ENCODE measurements around the gene TLCD5.

TLCD5 gene

GRCh38 chr11:120338107-120338933 is 13.2 kb downstream of the TLCD5 start:
- no peak for DNase-seq
- no peak for ATAC-seq
- Mint-ChIP-seq H3K4me1 (peaks cover 41% of the 10 kb centered on the region), H3K27me3 (peaks cover 62% of the 10 kb centered on the region), H3K4me3 (peak overlapping the region; percentile 90), H3K9me3 (peaks cover 9% of the 10 kb centered on the region), H3K36me3 (ENCODE audit: low read depth) (peaks cover 6% of the 10 kb centered on the region), H3K27ac (no peak overlapping the region)

DNA sequence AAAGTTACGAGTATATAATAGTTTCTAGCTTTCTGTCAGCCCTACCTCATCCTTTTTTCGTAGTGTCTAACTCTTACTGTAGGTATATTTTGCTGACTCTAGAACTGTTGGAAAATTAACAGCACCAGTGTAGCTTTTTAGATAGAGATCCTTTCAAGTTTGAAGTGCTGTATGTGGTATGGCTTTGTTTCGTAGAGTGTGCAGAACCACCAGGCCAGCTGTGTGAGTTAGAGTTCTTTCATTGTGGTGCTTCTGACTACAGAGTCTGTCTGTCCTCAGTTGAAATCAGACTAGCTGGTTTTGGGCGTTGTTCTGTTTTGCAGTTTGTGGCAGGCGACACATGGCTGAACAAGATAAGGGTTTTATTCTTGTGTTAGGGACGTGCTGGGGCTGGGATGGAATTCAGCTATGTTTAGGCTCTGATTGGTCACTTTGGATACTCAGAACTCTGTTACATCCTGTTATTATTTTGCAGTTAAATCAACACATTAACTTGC is 14.3 kb downstream of the TLCD5 start:
- peaks cover 9% of the 10 kb centered on the region for H3K9me3 Mint-ChIP-seq
- peaks cover 50% of the 10 kb centered on the region for H3K4me1 Mint-ChIP-seq
- H3K4me3 Mint-ChIP-seq: no peak overlapping the region
- H3K27ac Mint-ChIP-seq: no peak overlapping the region
- peaks cover 69% of the 10 kb centered on the region for H3K27me3 Mint-ChIP-seq
- H3K36me3 Mint-ChIP-seq (ENCODE audit: low read depth): peaks cover 9% of the 10 kb centered on the region
- ATAC-seq: no peak
- no peak for DNase-seq

DNA sequence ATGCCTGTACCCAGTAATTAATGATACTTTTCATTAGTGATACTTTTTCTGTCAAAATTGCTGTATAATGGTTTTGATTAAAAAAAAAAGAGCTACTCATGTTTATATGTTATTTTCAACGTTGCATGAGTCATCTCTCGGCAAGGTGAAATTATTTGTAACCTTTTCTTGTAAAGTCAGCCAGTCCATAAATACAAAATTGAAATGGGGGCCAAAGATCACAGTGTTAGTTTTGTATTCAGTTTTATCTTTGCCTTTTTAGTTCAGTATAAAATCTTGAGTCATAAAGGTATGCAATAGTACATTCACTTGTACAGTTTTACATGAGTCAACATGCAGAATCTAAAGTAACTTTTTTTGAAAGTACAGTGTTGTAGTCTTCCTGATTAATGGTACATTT is 15.4 kb downstream of the TLCD5 start:
- peaks cover 69% of the 10 kb centered on the region for H3K27me3 Mint-ChIP-seq
- peaks cover 9% of the 10 kb centered on the region for H3K36me3 Mint-ChIP-seq (ENCODE audit: low read depth)
- H3K4me1 Mint-ChIP-seq: peaks cover 55% of the 10 kb centered on the region
- no peak overlapping the region for H3K27ac Mint-ChIP-seq
- ATAC-seq (no peak), DNase-seq (no peak)
- H3K4me3 Mint-ChIP-seq: no peak overlapping the region
- H3K9me3 Mint-ChIP-seq: peaks cover 9% of the 10 kb centered on the region

DNA sequence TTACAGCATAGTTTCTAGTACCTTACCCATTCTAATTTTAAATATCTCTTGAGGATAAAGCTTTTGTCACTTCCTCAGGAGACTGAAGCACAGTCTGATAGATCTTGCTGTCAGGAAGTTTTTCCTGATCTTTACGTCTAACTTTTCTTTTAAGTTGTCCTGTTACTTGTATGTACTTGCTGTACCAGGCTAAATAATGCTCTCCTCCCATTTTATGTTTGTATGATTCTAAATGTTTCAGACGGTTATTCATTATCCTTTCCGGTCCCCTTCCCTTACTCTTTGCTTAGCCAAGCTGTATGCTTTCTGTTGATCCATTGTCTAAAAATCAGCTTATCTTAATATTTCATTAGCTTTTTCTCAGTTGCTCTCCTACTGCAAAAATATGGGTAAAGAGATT is 17.1 kb downstream of the TLCD5 start:
- DNase-seq (no peak), ATAC-seq (no peak)
- H3K27me3 Mint-ChIP-seq: peaks cover 78% of the 10 kb centered on the region
- H3K36me3 Mint-ChIP-seq (ENCODE audit: low read depth): peaks cover 7% of the 10 kb centered on the region
- no peak overlapping the region for H3K27ac Mint-ChIP-seq
- H3K4me1 Mint-ChIP-seq: peaks cover 58% of the 10 kb centered on the region
- H3K9me3 Mint-ChIP-seq: peaks cover 9% of the 10 kb centered on the region
- no peak overlapping the region for H3K4me3 Mint-ChIP-seq

- Mint-ChIP-seq H3K4me1 (peaks cover 54% of the 10 kb centered on the region), H3K27me3 (peaks cover 78% of the 10 kb centered on the region), H3K36me3 (ENCODE audit: low read depth) (peaks cover 7% of the 10 kb centered on the region), H3K9me3 (peaks cover 9% of the 10 kb centered on the region), H3K4me3 (no peak overlapping the region), H3K27ac (no peak overlapping the region)
- ATAC-seq (no peak), DNase-seq (no peak)
These were observed 17.6 kb downstream of the TLCD5 start for GRCh38 chr11:120342678-120343077.

GRCh38 chr11:120343429-120343828 is 18.3 kb downstream of the TLCD5 start:
- DNase-seq: no peak
- Mint-ChIP-seq H3K9me3 (peaks cover 9% of the 10 kb centered on the region), H3K4me1 (peaks cover 48% of the 10 kb centered on the region), H3K4me3 (no peak overlapping the region), H3K27me3 (peaks cover 75% of the 10 kb centered on the region), H3K36me3 (ENCODE audit: low read depth) (peaks cover 7% of the 10 kb centered on the region), H3K27ac (no peak overlapping the region)
- ATAC-seq: no peak

GRCh38 chr11:120344302-120345004 is 19.4 kb downstream of the TLCD5 start:
- peaks cover 7% of the 10 kb centered on the region for H3K36me3 Mint-ChIP-seq (ENCODE audit: low read depth)
- H3K27ac Mint-ChIP-seq: peak overlapping the region; percentile 79
- H3K4me1 Mint-ChIP-seq: peaks cover 42% of the 10 kb centered on the region
- H3K9me3 Mint-ChIP-seq: peaks cover 9% of the 10 kb centered on the region
- DNase-seq: peak; percentile 48
- peak; percentile 92 for ATAC-seq
- peaks cover 74% of the 10 kb centered on the region for H3K27me3 Mint-ChIP-seq
- peak overlapping the region; percentile 47 for H3K4me3 Mint-ChIP-seq

DNA sequence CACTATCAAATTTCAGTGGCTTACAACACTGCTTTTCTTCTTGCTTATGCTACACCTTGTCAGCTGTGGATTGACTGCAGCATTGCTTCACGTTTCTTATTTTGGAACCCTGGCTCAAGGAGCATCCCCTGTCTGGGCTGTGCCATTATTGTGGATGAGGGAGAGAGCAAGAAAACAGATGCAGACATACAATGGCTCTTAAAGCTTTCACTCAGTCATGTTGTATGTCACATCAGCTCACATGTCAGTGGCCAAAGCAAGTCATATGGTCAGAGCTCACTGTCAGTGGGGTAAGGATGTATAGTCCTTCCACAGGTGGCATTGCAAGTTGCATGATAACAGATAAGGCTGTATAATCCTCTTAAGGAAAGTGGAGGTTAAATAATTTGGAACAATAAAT is 21.1 kb downstream of the TLCD5 start:
- H3K27ac Mint-ChIP-seq: no peak overlapping the region
- peaks cover 72% of the 10 kb centered on the region for H3K27me3 Mint-ChIP-seq
- H3K4me1 Mint-ChIP-seq: peaks cover 30% of the 10 kb centered on the region
- no peak for ATAC-seq
- no peak for DNase-seq
- H3K4me3 Mint-ChIP-seq: no peak overlapping the region
- H3K9me3 Mint-ChIP-seq: peaks cover 9% of the 10 kb centered on the region
- H3K36me3 Mint-ChIP-seq (ENCODE audit: low read depth): peaks cover 8% of the 10 kb centered on the region

- Mint-ChIP-seq H3K36me3 (ENCODE audit: low read depth) (peaks cover 1% of the 10 kb centered on the region), H3K4me3 (no peak overlapping the region), H3K27me3 (peaks cover 68% of the 10 kb centered on the region), H3K4me1 (peaks cover 8% of the 10 kb centered on the region), H3K9me3 (no peaks in the 10 kb centered on the region), H3K27ac (no peak overlapping the region)
- DNase-seq (no peak), ATAC-seq (no peak)
These were observed 25.5 kb downstream of the TLCD5 start for GRCh38 chr11:120350637-120351036.

DNA sequence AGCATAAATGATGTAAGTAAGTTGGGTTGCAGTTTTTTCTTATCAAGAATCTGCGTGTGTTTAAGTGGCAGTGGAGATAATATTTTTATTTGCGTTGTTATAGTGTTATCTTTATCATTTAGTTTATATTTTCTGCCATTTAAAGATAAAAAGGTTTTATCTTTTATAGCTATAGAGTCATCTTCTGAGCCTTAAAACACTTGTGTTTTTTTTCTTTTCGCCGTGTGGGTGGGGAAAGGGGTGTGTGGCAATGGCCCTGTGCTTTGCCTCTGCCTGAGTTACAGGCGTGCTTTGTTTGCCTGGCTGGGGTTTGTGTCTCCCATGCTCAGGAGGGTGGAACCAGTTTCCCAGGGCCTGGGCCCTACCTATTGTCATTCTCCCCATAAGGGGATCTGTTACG is 27.3 kb downstream of the TLCD5 start:
- Mint-ChIP-seq H3K27me3 (peaks cover 61% of the 10 kb centered on the region), H3K4me1 (no peaks in the 10 kb centered on the region), H3K4me3 (no peak overlapping the region), H3K36me3 (ENCODE audit: low read depth) (peaks cover 4% of the 10 kb centered on the region), H3K27ac (no peak overlapping the region), H3K9me3 (no peaks in the 10 kb centered on the region)
- DNase-seq: no peak
- no peak for ATAC-seq

GRCh38 chr11:120354068-120354467 is 29.0 kb downstream of the TLCD5 start:
- no peak overlapping the region for H3K4me3 Mint-ChIP-seq
- H3K36me3 Mint-ChIP-seq (ENCODE audit: low read depth): peaks cover 4% of the 10 kb centered on the region
- no peak for ATAC-seq
- no peak for DNase-seq
- H3K27me3 Mint-ChIP-seq: peaks cover 59% of the 10 kb centered on the region
- no peak overlapping the region for H3K27ac Mint-ChIP-seq
- H3K4me1 Mint-ChIP-seq: no peaks in the 10 kb centered on the region
- no peaks in the 10 kb centered on the region for H3K9me3 Mint-ChIP-seq

GRCh38 chr11:120354779-120355178 is 29.7 kb downstream of the TLCD5 start:
- ATAC-seq (no peak), DNase-seq (no peak)
- no peaks in the 10 kb centered on the region for H3K9me3 Mint-ChIP-seq
- H3K4me1 Mint-ChIP-seq: no peaks in the 10 kb centered on the region
- no peak overlapping the region for H3K4me3 Mint-ChIP-seq
- H3K36me3 Mint-ChIP-seq (ENCODE audit: low read depth): peaks cover 4% of the 10 kb centered on the region
- H3K27ac Mint-ChIP-seq: no peak overlapping the region
- H3K27me3 Mint-ChIP-seq: peaks cover 57% of the 10 kb centered on the region

- no peak for DNase-seq
- H3K4me3 Mint-ChIP-seq: no peak overlapping the region
- ATAC-seq: no peak
- peaks cover 42% of the 10 kb centered on the region for H3K27me3 Mint-ChIP-seq
- H3K36me3 Mint-ChIP-seq (ENCODE audit: low read depth): peaks cover 2% of the 10 kb centered on the region
- no peaks in the 10 kb centered on the region for H3K9me3 Mint-ChIP-seq
- no peaks in the 10 kb centered on the region for H3K4me1 Mint-ChIP-seq
- no peak overlapping the region for H3K27ac Mint-ChIP-seq
These were observed 32.5 kb downstream of the TLCD5 start for GRCh38 chr11:120357620-120358019.

DNA sequence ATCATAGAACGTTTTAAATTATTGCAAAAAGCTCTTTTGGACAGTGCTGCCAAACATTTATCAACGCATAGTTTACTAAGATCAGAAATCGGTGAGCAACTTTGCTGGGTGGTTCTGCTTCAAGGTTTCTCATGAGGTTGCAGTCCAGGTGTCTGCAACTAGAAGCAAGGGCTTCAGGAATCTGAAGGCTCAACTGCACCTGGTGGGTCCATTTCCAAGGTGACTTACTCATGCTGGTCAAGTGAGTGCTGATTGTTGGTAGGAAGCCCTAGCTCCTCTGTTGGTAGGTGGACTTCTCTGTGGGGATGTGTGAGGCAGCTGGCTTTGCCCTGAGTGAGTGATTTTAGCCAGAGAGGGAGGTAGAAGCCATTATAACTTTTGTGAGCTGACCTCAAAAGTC is 33.6 kb downstream of the TLCD5 start:
- Mint-ChIP-seq H3K36me3 (ENCODE audit: low read depth) (peaks cover 2% of the 10 kb centered on the region), H3K27me3 (peaks cover 39% of the 10 kb centered on the region), H3K4me3 (no peak overlapping the region), H3K4me1 (no peaks in the 10 kb centered on the region), H3K9me3 (no peaks in the 10 kb centered on the region), H3K27ac (no peak overlapping the region)
- no peak for ATAC-seq
- DNase-seq: no peak

GRCh38 chr11:120363436-120363835 is 38.3 kb downstream of the TLCD5 start:
- Mint-ChIP-seq H3K4me3 (no peak overlapping the region), H3K9me3 (no peaks in the 10 kb centered on the region)

More at GRCh38 chr11:120363436-120363835, 38.3 kb downstream of the TLCD5 start:
- no peaks in the 10 kb centered on the region for H3K36me3 Mint-ChIP-seq (ENCODE audit: low read depth)
- no peaks in the 10 kb centered on the region for H3K4me1 Mint-ChIP-seq
- ATAC-seq (no peak), DNase-seq (no peak)
- no peak overlapping the region for H3K27ac Mint-ChIP-seq
- H3K27me3 Mint-ChIP-seq: peaks cover 25% of the 10 kb centered on the region
